ENCODE data around the gene STAMBPL1. TPM values are rescaled to one million over a fixed set of nuclear protein-coding genes. Genes with fewer than 3 reads are reported as not detected.

The STAMBPL1 gene
- total RNA-seq, result 0.44 and 0.67 TPM in 2 replicates

DNA sequence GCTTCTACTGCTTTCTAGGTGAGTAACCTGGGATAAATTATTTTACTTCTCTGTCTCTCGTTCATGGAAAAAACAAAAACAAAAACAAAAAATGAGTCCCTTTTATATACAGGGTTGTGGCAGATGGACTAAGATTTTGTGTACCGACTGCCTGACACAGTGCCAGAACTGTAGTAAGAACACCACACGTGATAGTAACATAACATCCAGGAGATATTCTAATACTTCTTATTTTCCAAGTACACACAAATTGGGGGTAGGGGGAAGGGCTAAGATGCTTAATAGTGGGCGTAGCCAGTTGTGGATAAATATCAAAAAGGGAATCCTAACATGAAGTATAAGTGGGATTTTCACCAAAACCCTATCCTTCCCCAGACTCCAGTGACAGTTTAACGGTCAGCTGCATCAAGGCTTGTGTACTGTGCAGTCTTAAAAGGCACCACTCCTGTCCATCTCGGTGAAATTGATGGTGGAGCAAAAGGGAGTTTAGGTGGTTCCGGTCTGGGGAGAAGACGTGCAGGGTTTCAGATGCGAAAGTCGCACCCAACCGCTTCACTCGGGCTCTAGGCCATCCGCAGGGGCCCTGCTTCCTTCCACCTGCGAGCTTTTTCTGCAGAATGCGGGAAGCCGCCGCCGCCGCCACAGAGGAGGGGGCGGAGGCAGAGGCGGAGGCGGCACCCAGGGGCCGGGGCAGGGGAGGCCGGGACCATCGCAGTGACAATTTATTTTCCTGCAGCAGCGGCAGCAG is at the start of gene STAMBPL1:
Gene STAMBPL1 (plus strand): TSS at position 712 of the 748 bp plus-strand sequence. CDS start 21,464 bp downstream, outside the sequence.

GRCh38 chr10:88851706-88852105 is 28.3 kb upstream of the STAMBPL1 start, which contains the start of gene ANKRD22:
Gene ANKRD22 (minus strand): TSS chr10:88851844. CDS start chr10:88851607, 237 bp downstream.

DNA sequence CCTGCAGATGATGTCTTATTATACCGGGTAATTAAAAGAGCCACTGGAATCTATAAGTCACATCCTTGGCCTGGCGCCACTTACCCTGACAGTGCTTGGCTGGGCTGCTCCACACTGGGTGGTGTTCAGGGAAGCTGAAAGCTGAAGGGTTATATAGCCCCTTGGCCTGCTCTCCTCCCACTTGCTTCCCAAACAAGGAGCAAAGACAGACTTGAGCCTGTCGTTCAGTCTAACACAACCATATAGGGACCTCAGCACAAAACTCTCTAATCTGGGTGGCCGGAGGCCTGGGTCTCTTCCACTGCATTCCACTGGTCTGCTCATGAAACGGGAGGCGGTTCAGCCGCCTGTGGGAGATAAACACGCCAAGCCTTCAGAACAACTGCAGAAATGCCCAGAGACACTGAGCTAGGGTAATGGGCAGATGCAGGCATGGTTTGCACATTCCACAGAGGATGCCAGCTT is 72.6 kb downstream of the STAMBPL1 start, which contains the start of gene ACTA2:
Gene ACTA2 (minus strand): TSS at position 127 of the 465 bp plus-strand sequence. CDS start 3,843 bp downstream, outside the sequence.

Other genes with a start within 250 kb of the STAMBPL1 start
- gene LIPF, start 215.8 kb upstream of the STAMBPL1 start, total RNA-seq, result not detected in 2 replicates
- gene LIPK, start 174.0 kb upstream of the STAMBPL1 start, total RNA-seq, result not detected in 2 replicates
- gene LIPN, start 120.2 kb upstream of the STAMBPL1 start, total RNA-seq, result not detected in 2 replicates
- gene LIPM, start 77.5 kb upstream of the STAMBPL1 start, total RNA-seq, result not detected in 2 replicates
- gene ANKRD22, start 28.4 kb upstream of the STAMBPL1 start, total RNA-seq, result not detected in 2 replicates
- 44.5 and 48.4 TPM in 2 replicates for gene ACTA2, start 72.5 kb downstream of the STAMBPL1 start, total RNA-seq
- 15.2 and 16.6 TPM in 2 replicates for gene FAS, start 110.6 kb downstream of the STAMBPL1 start, total RNA-seq

All from mammary microvascular endothelial cell (primary cell).